ENCODE results near the gene FAM234B.
A peak's percentile ranks its signal among the peaks of the same experiment; 100 is the strongest.

The FAM234B gene, protein sequence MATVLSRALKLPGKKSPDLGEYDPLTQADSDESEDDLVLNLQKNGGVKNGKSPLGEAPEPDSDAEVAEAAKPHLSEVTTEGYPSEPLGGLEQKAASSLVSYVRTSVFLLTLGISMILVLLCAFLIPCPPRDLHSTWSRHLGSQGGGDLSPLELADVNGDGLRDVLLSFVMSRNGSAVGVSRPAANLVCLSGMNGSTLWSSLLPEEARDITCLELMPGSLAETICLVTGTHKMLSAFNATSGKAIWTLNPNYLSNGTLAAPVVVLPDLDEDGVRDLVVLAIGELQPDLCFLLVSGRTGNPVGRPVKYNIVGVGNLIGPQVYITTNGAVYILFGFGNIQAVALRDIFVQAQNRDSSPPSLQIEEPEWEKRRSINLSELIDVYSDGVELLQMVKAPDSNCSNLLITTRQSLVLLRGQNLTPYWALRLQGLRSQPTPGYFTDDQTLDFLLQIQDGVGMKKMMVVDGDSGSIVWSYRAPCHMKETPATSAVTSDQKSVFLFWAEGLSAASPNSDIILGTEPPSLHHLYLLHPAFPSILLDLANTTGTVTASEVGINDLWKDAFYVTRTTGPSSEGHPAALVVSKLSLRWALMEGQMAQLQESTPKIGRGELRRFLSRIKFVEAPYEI

DNA sequence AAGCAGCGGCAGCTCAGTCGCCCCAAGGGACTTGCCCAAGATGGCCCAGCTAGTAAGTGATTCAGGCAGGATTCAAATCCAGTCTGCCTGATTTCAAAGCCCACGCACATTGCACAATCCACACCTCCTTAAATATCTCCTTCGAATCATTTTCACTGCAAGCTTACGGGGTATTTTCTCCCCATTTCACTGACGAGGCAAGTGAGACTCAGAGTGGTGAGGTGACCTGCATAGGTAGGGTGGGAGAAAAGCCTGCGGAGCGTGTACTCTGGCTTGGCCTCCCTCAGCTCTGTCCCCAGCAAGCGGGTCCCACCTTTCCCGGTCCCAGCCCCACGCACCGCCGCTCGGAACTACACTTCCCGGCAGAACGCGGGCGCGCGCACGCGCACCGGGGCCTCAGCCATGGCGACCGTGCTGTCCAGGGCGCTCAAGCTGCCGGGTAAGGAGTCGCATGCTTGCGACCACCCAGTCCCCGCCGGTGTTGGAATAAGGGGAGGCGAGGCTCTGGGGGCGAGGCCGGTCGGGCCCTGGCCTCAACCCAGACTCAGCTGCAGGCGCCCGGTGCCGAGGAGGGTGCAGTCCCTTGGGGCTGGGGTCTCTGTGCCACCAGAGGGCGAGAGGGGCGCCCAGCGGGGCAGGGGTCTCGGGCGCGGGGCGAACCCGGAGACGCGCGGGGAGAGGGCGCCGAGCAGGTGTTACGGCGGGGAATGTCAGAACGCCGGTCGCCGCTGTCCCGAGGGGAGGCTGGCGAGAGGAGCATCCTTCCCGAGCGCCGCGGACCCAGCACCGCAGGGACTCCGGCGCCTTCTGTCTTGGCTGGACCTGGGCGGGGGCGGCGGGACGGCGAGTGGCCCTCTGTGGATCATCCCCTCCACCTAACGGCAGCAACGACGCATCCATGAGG lies at the start of gene FAM234B:
TSS of gene FAM234B (plus strand) at position 380 of the 904 bp plus-strand sequence. CDS start at position 403, 23 bp downstream.
- peak; percentile 53 to 68 for DNase-seq (ENCODE audit: low read depth in 2 of 2)

DNA sequence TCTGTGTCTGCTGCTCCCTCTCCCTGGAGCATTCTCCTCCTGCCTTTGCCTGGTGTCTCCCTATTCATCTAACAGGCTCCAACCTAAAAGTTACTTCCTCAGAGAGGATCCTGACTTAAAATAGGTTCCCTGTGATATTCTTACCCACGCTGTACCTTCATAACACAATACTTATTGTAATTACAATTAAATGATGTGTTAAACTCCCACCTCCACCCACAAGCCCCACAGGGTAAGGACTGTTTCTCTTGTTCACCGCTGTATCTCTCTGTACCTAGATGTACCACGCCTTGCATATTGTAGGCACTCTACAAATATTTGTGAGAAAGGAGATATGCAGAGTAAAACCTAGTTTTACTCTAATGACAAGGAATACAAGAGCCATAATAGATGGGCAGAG lies 49.1 kb upstream of the FAM234B start:
- DNase-seq (ENCODE audit: low read depth in 2 of 2) = no peak

DNA sequence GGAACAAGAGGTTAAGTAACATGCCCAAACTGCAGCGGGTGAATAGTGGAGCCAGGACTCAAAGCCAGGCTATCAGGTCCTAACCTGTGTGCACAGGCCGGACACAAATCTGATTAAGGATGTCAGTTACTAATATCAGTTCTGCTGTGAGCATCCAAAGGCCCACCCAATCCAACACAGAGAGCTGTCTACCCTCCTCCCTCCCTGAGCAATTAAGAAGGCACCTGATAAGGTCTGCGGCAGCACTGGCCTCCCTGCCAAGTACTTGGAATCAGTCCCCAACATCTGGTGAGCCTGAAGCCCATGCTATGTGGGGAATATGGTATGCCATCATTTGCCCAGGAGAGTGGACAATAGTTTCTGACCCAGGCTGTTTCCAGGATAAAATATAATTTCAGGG lies 48.0 kb upstream of the FAM234B start:
- DNase-seq (ENCODE audit: low read depth in 2 of 2) = no peak

DNA sequence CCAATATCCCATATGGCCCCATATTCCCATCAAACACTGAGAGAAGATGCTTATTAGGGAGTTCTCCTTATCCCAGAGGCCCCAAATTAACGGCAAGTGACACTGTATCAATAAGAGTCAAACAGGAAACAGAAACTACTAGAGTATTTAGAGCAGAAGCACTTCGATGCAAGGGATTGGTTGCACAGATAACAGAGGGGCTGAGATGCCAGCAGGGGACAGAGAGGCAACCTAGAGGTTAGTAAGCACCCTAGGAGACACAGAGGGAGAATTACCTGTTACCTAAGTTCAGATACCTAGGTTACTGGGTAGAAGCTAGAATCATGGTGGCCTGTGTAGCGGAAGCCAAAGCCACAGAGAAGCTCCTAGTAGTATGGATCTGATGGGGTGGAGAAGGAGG lies 47.0 kb upstream of the FAM234B start:
- DNase-seq (ENCODE audit: low read depth in 2 of 2) = no peak

DNA sequence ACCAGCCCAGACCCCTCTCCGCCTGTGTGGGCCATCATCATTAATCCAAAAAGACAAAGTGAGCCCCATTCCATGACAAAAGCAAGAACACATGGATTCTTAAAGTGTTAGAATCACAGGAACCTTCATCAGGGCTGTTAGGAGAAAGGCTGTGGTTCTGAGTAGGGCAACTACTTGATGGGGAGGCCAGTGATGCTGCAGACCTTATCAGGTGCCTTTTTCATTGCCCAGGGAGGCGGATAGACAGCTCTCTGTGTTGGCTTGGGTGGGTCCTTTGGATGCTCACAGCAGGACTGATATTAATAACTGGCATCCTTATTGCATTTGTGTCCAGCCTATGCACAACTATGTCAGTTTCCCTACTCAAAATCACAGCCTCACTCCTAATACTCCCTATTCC lies 46.4 kb upstream of the FAM234B start:
- DNase-seq (ENCODE audit: low read depth in 2 of 2) = no peak

DNA sequence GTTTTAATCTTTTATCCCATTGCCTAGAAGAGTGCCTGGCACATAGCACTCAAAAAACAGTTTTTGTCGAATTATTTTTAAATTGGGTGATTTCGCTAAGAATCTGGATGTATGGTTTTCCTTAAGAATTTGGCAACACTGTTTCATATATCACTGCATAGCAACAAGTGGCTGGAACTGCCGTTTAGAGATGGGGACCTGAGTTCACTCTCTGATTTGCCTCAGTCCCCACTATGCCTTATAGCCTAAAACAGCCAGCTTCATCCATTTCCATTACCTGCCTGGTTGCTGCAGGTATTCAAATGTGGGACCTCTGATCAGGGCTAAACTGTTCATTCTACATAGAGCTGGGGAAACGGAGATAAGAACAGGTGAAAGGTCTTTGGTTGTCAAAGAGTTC lies 45.9 kb upstream of the FAM234B start:
- no peak for DNase-seq (ENCODE audit: low read depth in 2 of 2)

DNA sequence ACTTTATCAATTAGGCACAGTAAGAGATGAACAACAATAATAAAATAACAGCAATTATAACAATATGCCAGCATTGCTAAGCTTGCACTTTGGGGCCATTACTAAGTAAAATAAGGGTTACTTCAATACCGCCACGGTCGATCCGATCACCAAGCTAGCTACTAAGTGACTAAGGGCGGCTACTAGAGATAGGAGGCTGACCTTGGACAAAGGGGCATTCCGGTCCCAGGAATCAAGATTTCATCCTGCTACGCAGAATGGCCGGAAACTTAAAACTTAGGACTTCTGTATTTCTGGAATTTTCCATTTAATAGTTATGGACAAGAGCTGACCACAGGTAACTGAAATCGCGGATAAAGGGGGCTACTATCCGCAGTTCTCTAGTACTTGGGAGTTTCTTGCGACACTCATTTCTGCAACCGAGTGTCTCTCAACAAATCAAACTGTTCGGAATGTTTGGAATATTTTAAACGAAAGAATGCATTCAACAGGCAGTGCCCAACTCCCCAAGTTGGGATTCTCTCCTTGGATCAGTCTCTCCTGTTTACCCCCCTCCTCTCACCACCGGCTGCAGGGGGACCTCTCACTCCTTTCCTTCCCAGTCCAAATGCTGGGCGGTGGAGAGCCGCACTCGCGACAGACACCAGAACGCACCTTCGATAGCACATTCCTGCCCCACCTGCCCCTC lies 44.8 kb upstream of the FAM234B start:
- DNase-seq (ENCODE audit: low read depth in 2 of 2) = peak in 1 of 2 experiments; percentile 11

DNA sequence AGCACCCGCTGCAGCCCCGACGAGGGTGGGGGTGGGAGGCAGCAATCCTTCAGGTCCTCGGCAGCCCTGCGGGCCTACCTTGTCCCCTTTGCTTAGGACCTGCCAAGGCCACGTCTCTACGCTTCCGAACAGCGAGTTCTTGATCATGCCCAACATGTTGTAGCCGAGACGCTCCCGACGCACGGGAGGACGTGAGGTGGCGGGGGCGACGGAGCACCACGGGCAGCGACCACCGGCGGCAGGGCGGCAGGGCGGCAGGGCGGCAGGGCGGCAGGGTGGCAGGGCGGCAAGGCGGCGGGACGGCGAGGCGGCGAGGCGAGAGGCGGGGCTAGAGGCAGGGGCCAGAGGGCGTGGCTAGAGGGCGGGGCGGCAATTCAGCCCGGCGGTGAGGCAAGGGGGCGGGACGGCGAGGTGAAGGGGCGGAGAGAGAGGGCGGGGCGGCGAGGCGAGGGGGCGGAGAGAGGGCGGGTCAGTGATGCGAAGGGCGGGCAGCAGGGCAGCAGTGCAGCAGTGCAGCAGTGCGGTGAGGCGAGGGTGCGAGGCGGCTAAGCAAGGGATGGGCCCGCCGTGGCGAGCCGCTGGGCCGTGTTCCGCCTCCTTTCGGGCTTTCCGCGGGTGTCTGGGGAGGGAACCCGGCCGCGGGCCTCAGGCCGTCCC lies 44.1 kb upstream of the FAM234B start, which contains the start of gene HEBP1:
TSS of gene HEBP1 (minus strand) at position 307 of the 657 bp plus-strand sequence. CDS start at position 156, 151 bp downstream.
- peak; percentile 91 to 95 for DNase-seq (ENCODE audit: low read depth in 2 of 2)

DNA sequence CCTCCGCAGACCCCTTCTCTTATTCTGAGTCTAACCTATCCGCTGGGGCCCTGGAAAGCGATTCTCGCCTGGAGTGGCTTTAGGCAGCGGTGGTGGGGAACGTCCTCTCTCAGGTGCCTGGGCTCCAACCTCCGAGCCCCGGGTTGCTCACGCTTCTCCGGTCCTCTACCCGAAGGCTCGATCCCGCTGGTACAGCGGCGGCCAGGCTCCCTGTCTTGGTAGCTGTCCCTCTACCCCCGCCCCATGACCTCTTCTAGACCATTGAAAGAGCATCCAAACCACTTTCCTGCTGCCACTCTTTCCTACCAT lies 43.6 kb upstream of the FAM234B start:
- peak in 1 of 2 experiments; percentile 31 for DNase-seq (ENCODE audit: low read depth in 2 of 2)

DNA sequence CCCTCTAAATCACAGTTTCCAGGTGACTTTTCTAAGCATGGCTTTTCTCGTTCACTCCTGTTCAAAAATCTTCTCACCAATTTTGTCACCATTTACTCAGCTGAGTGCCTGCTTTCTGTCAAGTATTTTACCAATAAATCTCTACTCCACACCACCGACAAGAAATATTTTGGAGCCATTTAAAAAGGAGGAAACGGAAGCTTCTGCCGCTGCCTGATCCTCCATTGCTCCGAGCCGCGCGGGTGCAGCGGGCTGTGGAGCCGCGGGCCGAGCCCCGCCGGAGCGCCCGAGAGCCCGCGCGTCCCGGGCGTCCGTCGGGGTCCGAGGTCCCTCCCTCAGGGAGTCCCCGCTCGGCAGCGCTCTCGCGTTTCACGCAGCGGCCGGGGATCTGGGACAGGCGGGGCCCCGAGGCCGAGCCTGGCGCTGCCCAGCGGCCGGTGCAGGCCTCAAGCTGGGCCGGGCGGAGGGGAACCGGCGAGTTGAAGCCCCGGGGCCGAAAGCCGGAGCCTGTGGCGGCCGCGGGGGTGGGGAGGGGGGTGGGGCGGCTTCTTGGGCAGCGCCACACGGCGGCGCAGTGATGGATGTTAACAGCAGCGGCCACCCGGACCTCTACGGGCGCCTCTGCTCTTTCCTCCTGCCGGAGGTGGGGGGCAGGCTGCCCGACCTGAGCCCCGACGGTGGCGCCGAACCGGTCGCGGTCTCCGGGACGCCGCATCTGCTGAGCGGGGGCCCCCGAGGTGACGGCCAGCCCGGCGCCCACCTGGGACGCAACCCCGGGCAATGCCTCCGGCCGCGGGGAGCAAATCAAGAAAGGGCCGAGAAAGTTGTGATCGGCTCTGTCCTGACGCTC lies 43.0 kb upstream of the FAM234B start:
- no peak for DNase-seq (ENCODE audit: low read depth in 2 of 2)

DNA sequence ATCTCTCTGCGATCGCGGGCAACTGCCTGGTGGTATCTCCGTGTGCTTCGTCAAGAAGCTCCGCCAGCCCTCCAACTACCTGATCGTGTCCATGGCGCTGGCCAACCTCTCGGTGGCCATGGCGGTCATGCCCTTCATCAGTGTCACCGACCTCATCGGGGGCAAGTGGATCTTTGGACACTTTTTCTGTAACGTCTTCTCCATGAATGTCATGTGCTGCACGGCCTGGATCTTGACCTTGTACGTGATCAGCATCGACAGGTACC lies 42.5 kb upstream of the FAM234B start:
- no peak for DNase-seq (ENCODE audit: low read depth in 2 of 2)

DNA sequence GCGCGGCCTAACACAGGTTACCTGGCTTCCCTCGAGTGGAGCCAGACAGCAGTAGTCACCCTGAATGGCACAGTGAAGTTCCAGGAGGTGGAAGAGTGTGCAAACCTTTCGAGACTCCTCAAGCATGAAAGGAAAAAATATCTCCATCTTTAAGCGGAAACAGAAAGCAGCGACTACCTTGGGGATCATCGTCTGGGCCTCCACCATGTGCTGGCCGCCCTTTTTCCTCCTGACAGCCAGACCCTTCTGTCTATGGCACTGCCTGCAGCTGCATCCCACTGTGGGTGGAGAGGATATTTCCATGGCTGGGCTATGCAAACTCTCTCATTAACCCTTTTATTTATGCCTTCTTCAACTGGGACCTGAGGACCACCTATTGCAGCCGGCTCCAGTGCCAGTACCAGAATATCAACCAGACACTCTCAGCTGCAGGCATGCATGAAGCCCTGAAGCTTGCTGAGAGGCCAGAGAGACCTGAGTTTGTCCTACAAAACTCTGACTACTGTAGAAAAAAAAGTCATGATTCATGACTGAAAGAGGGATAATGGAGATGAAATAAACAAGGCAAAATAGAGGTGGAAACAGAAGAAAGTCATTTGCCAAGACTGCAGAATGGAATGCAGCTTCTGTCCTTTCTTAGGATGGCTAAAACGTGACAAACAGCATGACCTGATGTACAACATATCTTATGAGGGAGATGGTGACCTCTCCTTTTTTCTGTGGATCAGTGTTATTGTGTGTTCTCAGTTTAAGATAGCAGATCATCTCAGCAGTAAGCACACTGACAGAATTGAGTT lies 41.7 kb upstream of the FAM234B start:
- DNase-seq (ENCODE audit: low read depth in 2 of 2) = no peak

DNA sequence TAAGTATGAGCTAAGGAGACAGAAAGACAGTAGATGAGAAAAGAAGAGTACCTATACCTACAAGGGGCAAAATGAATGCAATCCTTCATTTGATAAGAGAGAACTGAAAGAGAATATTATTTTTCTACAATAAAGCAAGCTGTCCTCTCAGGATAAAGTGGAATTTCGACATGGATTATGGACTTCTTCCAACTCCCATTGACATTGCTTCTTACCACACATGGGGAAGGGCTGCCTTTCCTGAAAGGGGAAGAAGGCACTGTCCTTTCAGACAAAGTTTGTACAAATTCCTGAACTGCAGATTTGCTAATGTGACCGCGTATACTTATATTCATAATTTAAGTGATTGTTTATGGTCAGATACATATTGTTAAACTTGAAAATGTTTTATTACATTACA lies 39.8 kb upstream of the FAM234B start:
- no peak for DNase-seq (ENCODE audit: low read depth in 2 of 2)

DNA sequence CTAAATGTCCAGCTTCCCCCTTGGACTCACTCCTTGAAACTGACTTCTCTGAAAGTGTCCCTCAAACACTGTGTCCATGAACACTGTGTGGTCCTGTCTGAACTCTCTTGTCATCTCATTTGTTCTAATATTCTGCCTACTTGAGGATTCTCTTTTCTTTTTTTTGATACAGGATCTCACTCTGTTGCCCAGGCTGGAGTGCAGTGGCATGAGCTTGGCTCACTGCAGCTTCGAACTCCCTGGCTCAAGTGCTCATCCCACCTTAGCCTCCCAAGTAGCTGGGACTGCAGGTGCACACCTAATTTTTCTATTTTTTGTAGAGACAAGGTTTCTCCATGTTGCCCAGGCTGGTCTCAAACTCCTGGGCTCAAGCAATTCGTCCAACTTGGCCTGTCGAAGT lies 39.2 kb upstream of the FAM234B start:
- no peak for DNase-seq (ENCODE audit: low read depth in 2 of 2)

DNA sequence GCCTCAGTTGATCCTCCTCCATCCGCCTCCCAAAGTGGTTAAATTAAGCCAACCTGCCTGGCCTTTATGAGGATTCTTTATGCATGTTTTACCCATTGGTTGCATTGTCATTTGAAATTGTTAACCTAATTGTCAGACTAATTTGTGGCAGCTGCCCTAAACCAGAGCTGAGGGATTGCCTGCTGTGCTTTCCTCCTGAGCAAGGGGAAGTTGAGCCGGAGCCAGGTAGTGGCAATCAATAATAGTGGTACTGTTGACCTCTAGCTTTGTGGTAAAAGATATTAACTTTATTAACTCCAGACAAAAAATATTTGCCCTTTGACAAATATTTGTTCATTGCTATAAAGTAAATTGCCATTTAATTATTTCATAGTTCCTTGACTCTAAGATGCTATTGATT lies 38.5 kb upstream of the FAM234B start:
- DNase-seq (ENCODE audit: low read depth in 2 of 2) = no peak

DNA sequence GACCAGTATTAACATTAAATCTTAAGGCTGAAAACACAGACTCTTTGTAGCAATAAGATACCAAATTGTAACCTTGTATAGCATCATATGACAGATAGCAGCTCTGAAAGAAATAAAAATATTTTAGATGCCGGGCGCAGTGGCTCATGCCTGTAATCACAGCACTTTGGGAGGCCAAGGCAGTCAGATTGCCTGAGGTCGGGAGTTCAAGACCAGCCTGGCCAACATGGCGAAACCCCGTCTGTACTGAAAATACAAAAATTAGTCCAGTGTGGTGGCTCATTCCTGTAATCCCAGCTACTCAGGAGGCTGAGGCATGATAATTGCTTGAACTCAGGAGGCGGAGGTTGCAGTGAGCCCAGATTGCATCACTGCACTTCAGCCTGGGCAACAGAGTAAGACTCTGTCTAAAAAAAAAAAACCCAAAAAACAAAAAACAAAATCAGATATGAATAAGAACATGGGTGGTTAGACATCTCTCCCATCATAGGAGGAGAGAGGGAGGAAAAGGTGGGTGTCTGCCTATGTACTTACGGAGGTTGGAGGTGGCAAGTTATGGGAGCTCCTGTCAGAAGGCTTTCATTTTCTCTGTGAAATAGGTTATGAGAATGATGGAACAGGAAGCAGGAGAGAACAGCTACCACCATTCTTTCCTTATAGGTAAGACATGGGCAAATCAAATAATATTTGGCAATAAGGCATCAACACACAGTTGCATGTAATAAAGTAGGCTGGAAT lies 36.5 kb upstream of the FAM234B start:
- no peak for DNase-seq (ENCODE audit: low read depth in 2 of 2)

DNA sequence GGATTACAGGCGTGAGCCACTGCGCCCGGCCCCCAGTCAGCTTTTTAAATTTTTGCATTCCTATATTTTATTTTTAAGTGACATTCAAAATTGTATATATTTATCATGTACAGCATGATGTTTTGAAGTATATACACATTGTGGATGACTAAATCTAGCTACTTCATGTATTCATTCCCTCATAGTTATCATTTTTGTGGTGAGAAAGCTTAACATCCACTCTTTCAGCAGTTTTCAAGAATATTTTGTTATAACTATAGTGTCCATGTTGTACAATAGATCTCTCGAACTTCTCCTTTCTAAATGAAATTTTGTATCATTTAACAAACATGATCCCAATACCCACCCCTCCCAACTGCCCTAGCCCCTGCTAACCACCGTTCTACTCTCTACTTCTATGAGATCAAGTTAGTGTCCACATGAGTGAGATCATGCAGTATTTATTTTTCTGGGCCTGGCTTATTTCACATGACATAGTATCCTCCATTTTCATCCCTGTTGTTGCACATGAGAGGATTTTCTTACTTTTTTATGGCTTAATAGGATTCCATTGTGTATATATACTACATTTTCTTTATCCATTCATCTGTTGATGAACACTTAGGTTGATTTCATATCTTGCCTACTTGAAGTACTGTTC lies 35.3 kb upstream of the FAM234B start:
- DNase-seq (ENCODE audit: low read depth in 2 of 2) = no peak

DNA sequence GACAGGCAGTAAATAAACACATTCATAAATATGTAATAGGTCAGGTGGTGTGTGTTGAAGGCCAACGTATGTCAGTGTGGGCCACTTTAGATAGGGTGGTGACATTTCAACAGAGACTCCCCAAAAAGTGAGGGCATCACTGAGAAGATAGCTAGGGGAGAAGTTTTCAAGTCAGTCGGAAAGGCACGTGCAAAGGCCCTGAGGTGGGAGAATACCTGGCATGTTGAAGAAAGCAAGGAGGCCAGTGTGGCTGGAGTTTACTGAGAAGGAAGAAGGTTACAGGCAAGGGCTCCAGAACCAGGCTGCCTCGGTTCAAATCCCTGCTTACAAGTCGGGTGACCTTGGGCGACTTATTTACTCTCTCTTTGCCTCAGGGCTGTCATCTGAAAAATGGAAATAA lies 33.1 kb upstream of the FAM234B start:
- DNase-seq (ENCODE audit: low read depth in 2 of 2) = no peak

DNA sequence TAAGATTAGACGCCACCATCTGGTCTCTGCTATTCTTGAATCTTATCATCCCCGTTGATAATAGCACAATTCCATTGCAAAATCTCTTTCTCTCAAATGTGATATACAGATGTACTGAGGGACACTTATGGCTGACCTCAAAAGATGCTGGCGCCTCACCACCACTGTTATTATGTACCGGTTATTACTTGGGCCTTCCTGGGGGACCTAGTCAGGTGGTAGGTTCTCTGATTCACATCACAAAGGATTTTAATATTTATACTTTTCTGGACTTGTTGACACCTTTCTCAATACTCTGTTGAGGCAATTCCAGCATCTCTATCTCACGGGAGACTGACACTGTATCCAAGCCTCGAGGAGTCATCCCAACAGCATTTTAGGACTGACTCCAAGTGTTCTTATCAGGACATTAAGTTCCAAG lies 21.3 kb upstream of the FAM234B start:
- DNase-seq (ENCODE audit: low read depth in 2 of 2) = no peak
